Gastroesophageal sphincter (tissue), 4 donors: ENCODE results near the gene CSF1. TPM values are rescaled to one million over a fixed set of nuclear protein-coding genes. Genes with fewer than 3 reads are reported as not detected.
A peak's percentile ranks its signal among the peaks of the same experiment; 100 is the strongest.

Experiments
- ATAC-seq: fragments of 150-250 bp; one replicate; pipeline ENCODE4 v1.9.1; 2016; ENCODE audit warnings: mild to moderate bottlenecking, moderate library complexity
- H3K27ac ChIP-seq, 4 donors: fragments of 200-600 bp; sonication (generic) in 3 of 4; 1 replicate in 3 of 4; 2 replicates in 1 of 4; pipeline ENCODE4 v1.5.1; 2016 to 2019
- H3K27me3 ChIP-seq: fragments of 200-600 bp; sonication (generic); one replicate; pipeline ENCODE4 v1.5.1; 2019
- H3K36me3 ChIP-seq, 2 donors: fragments of 200-600 bp; sonication (generic); one replicate each; pipeline ENCODE4 v1.5.1; 2019; ENCODE audit warnings: control low read depth in 1 of 2
- H3K4me1 ChIP-seq, 3 donors: fragments of 200-600 bp; sonication (generic); 1 replicate in 2 of 3; 2 replicates in 1 of 3; pipeline ENCODE4 v1.5.1; 2016 to 2019; ENCODE audit warnings: control low read depth in 2 of 3
- H3K4me3 ChIP-seq, 2 donors: fragments of 200-600 bp; sonication (generic); one replicate each; pipeline ENCODE4 v1.5.1; 2019; ENCODE audit warnings: mild to moderate bottlenecking in 1 of 2, moderate library complexity in 1 of 2
- H3K9me3 ChIP-seq, 3 donors: fragments of 200-600 bp; sonication (generic); one replicate each; pipeline ENCODE4 v1.5.1; 2017 to 2019; ENCODE audit warnings: control low read depth in 2 of 3
- EP300 ChIP-seq: sonication (generic); formaldehyde crosslinking; IDR thresholded peaks from one replicate; pipeline ENCODE4 v1.6.1; 2017; ENCODE audit warnings: antibody characterized with exemption, mild to moderate bottlenecking
- POLR2A ChIP-seq, 2 donors: fragments of 450-650 bp; IDR thresholded peaks; one replicate each; pipeline ENCODE4 v1.6.1; 2017; ENCODE audit warnings: antibody characterized with exemption in 2 of 2, mild to moderate bottlenecking in 2 of 2, moderate library complexity in 1 of 2
- POLR2AphosphoS5 ChIP-seq: sonication (generic); formaldehyde crosslinking; IDR thresholded peaks from one replicate; pipeline ENCODE4 v1.6.1; 2017; ENCODE audit warnings: antibody characterized with exemption
- WGBS, 2 donors: methylation state at CpG; one replicate each; pipeline ENCODE4 v1.1.5; 2018; ENCODE audit warnings: low coverage in 1 of 2; 5-methylcytosine and 5-hydroxymethylcytosine counted together
- total RNA-seq, 4 donors: library from RNA; depleted of rRNA; stranded (reverse); fragments of >200 nt; gene quantifications; one replicate each; pipeline ENCODE4 v1.1.0, GENCODE V29; 2016
- TF ChIP-seq, protein P1 (sequence below), 4 experiments: fragments of 200-600 bp in 2 of 4; fragments of 450-650 bp in 2 of 4; sonication (generic) in 1 of 4; IDR thresholded peaks; one replicate each; pipeline ENCODE4 v1.5.1; 2017 to 2019; ENCODE audit warnings: antibody characterized with exemption in 4 of 4, mild to moderate bottlenecking in 2 of 4, moderate library complexity in 2 of 4

Gene CSF1
- total RNA-seq, 4 donors from 2014 or later = 29.6 to 50.8 (median 45.9) TPM

DNA sequence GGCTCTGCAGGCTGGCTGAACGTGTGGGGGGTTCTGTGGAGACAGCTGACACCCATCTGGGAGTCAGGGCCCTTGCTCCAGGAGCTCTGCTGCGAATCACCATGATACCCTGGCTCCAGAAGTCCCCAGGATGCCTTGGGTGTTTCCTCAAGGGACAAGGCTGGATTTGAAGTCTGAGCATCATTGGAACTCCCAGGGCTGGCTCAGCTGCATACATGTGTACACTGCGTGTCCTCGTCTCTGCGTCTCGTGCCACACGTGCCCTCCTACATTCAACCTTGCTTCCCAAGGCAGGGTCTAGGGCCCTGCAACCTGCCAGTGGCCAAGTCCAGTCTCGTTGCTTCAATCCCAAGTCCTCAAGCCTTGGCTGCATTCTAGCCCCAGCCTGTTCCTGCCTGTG lies 11.7 kb downstream of the CSF1 start:
- Histone ChIP-seq H3K4me3 (no peak overlapping the region), H3K36me3 (peaks cover 0 to 100% of the 10 kb centered on the region in 2 donors), H3K9me3 (no peaks in the 10 kb centered on the region), H3K27me3 (no peaks in the 10 kb centered on the region), H3K27ac (peak overlapping the region in 1 of 4 donors; percentile 51), H3K4me1 (peaks cover 0 to 61% (median 6%) of the 10 kb centered on the region in 3 donors)
- TF ChIP-seq POLR2AphosphoS5 = no peak
- no peak for TF ChIP-seq POLR2A (IDR thresholded peaks at IDR 0.05)
- TF ChIP-seq, protein P1, sequence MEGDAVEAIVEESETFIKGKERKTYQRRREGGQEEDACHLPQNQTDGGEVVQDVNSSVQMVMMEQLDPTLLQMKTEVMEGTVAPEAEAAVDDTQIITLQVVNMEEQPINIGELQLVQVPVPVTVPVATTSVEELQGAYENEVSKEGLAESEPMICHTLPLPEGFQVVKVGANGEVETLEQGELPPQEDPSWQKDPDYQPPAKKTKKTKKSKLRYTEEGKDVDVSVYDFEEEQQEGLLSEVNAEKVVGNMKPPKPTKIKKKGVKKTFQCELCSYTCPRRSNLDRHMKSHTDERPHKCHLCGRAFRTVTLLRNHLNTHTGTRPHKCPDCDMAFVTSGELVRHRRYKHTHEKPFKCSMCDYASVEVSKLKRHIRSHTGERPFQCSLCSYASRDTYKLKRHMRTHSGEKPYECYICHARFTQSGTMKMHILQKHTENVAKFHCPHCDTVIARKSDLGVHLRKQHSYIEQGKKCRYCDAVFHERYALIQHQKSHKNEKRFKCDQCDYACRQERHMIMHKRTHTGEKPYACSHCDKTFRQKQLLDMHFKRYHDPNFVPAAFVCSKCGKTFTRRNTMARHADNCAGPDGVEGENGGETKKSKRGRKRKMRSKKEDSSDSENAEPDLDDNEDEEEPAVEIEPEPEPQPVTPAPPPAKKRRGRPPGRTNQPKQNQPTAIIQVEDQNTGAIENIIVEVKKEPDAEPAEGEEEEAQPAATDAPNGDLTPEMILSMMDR (IDR thresholded peaks at IDR 0.05) = no peak
- TF ChIP-seq EP300 = no peak
- 57 to 78% methylated on average over 2 to 6 of the region's 8 CpGs for WGBS, 2 donors
- no peak for ATAC-seq

DNA sequence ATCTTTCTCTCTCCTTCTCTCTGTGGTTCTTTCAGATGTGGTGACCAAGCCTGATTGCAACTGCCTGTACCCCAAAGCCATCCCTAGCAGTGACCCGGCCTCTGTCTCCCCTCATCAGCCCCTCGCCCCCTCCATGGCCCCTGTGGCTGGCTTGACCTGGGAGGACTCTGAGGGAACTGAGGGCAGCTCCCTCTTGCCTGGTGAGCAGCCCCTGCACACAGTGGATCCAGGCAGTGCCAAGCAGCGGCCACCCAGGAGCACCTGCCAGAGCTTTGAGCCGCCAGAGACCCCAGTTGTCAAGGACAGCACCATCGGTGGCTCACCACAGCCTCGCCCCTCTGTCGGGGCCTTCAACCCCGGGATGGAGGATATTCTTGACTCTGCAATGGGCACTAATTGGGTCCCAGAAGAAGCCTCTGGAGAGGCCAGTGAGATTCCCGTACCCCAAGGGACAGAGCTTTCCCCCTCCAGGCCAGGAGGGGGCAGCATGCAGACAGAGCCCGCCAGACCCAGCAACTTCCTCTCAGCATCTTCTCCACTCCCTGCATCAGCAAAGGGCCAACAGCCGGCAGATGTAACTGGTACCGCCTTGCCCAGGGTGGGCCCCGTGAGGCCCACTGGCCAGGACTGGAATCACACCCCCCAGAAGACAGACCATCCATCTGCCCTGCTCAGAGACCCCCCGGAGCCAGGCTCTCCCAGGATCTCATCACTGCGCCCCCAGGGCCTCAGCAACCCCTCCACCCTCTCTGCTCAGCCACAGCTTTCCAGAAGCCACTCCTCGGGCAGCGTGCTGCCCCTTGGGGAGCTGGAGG lies 12.7 kb downstream of the CSF1 start:
- TF ChIP-seq, protein P1 (IDR thresholded peaks at IDR 0.05) = peak in 3 of 4 experiments; percentile 33 to 61 (median 41)
- no peak for TF ChIP-seq POLR2A (IDR thresholded peaks at IDR 0.05)
- Histone ChIP-seq H3K36me3 (peaks cover 0 to 94% of the 10 kb centered on the region in 2 donors), H3K9me3 (no peaks in the 10 kb centered on the region), H3K27me3 (no peaks in the 10 kb centered on the region), H3K4me3 (no peak overlapping the region), H3K4me1 (peaks cover 0 to 65% (median 16%) of the 10 kb centered on the region in 3 donors), H3K27ac (peak overlapping the region in 3 of 4 donors; percentile 7 to 51 (median 41))
- WGBS, 2 donors = 83 to 100% methylated on average over 1 to 2 of the region's 17 CpGs
- no peak for ATAC-seq

DNA sequence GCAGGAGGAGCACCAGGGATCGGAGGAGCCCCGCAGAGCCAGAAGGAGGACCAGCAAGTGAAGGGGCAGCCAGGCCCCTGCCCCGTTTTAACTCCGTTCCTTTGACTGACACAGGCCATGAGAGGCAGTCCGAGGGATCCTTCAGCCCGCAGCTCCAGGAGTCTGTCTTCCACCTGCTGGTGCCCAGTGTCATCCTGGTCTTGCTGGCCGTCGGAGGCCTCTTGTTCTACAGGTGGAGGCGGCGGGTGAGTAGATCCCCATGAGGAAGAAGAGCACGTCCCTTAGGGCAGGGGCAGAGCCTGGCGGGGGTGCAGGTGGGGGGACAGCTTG lies 13.3 kb downstream of the CSF1 start:
- Histone ChIP-seq H3K4me1 (peaks cover 0 to 71% (median 22%) of the 10 kb centered on the region in 3 donors), H3K9me3 (no peaks in the 10 kb centered on the region), H3K27me3 (no peaks in the 10 kb centered on the region), H3K27ac (peak overlapping the region in 3 of 4 donors; percentile 37 to 51 (median 41)), H3K4me3 (no peak overlapping the region), H3K36me3 (peaks cover 0 to 92% of the 10 kb centered on the region in 2 donors)
- no peak for ATAC-seq
- TF ChIP-seq POLR2A (IDR thresholded peaks at IDR 0.05) (no peak), EP300 (no peak), POLR2AphosphoS5 (no peak)
- TF ChIP-seq, protein P1 (IDR thresholded peaks at IDR 0.05) = no peak
- WGBS, 2 donors = 100% methylated on average over 1 of the region's 12 CpGs; no CpG with 5 or more reads in 1 of the 2 donors

- peaks cover 0 to 92% of the 10 kb centered on the region in 2 donors for H3K36me3 ChIP-seq
- no peak for ATAC-seq
- H3K27ac ChIP-seq = peak overlapping the region in 2 of 4 donors; percentile 37 to 51
Observed at GRCh38 chr1:109924316-109924715, 13.7 kb downstream of the CSF1 start.

More at GRCh38 chr1:109924316-109924715, 13.7 kb downstream of the CSF1 start:
- WGBS, 2 donors = 78 to 81% methylated on average over 2 to 5 of the region's 5 CpGs
- H3K4me1 ChIP-seq = peaks cover 0 to 71% (median 26%) of the 10 kb centered on the region in 3 donors
- no peaks in the 10 kb centered on the region for H3K9me3 ChIP-seq
- TF ChIP-seq, protein P1 (IDR thresholded peaks at IDR 0.05) = no peak
- TF ChIP-seq POLR2A (IDR thresholded peaks at IDR 0.05) (no peak), EP300 (no peak), POLR2AphosphoS5 (no peak)
- no peak overlapping the region for H3K4me3 ChIP-seq
- H3K27me3 ChIP-seq = no peaks in the 10 kb centered on the region
